Activated T-helper 1 cell treated with anti-CD3 and anti-CD28 coated beads, Interleukin-12 subunit alpha, Interleukin-12 subunit beta, Interleukin-2, Interleukin-4 antibody, amounts not matched to agents 30 ng/mL and 10 ng/mL and 1 ng/mL, durations not matched to agents 14 hours and 24 hours and 36 hours (primary cell): ENCODE measurements around the gene FBXL7. TPM values are rescaled to one million over a fixed set of nuclear protein-coding genes. Genes with fewer than 3 reads are reported as not detected.

Experiments used
- DNase-seq: peaks from one replicate; pipeline ENCODE4 v3.0.0; 2021; ENCODE audit warnings: low spot score
- H3K27ac Mint-ChIP-seq: one replicate; pipeline ENCODE4 v1.8.0; 2021; ENCODE audit warnings: mild to moderate bottlenecking, mixed read lengths
- H3K27me3 Mint-ChIP-seq: one replicate; pipeline ENCODE4 v1.8.0; 2022; ENCODE audit warnings: mild to moderate bottlenecking, moderate library complexity, mixed read lengths; ENCODE audit not compliant: insufficient read depth
- H3K36me3 Mint-ChIP-seq: one replicate; pipeline ENCODE4 v1.8.0; 2021; ENCODE audit warnings: low read depth, mixed read lengths
- H3K4me1 Mint-ChIP-seq: one replicate; pipeline ENCODE4 v1.8.0; 2021; ENCODE audit warnings: low read depth, mixed read lengths
- H3K4me3 Mint-ChIP-seq: one replicate; pipeline ENCODE4 v1.8.0; 2021; ENCODE audit warnings: mild to moderate bottlenecking, moderate library complexity, mixed read lengths
- H3K9me3 Mint-ChIP-seq: one replicate; pipeline ENCODE4 v1.8.0; 2021; ENCODE audit warnings: mixed read lengths
- intact Hi-C: fragments of 100-400 bp; cut with micrococcal nuclease; formaldehyde crosslinking; loops from one replicate; pipeline ENCODE4 v1.15.1; 2024
- total RNA-seq: library from RNA; stranded (reverse); gene quantifications from 2 replicates; pipeline ENCODE4 v1.2.3, GENCODE V29; 2022

The FBXL7 gene
- total RNA-seq, 1 donor from 2014 or later, result not detected

- H3K27me3 Mint-ChIP-seq, result no peaks in the 10 kb centered on the region
- no peak overlapping the region for H3K27ac Mint-ChIP-seq
- no peak for DNase-seq
- no peaks in the 10 kb centered on the region for H3K9me3 Mint-ChIP-seq
- H3K36me3 Mint-ChIP-seq, result no peaks in the 10 kb centered on the region
- intact Hi-C loops, result no loop called here
- no peaks in the 10 kb centered on the region for H3K4me1 Mint-ChIP-seq
- H3K4me3 Mint-ChIP-seq, result no peak overlapping the region
These were observed 296.1 kb downstream of the FBXL7 start for GRCh38 chr5:15796096-15796495.

DNA sequence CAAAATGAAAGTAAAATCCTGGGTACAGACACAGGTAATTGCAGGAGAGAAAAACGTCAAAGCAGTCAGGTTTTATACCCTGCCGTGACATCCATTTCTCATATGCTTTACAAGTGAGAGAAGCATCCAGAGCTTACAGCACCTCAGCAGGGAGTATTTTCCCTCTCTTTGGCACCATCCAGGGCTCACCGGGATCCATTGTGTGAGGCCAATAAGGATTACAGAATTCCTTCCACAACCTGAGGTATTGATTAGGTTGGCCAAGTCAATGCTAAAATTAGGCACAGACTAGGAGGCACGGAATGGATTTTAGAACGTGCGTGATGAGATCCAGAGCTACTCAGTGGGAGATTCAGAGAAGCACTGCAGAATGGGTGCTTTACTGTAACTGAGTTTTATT, 296.6 kb downstream of the FBXL7 start:
- H3K4me1 Mint-ChIP-seq, result no peaks in the 10 kb centered on the region
- no peaks in the 10 kb centered on the region for H3K27me3 Mint-ChIP-seq
- no peaks in the 10 kb centered on the region for H3K36me3 Mint-ChIP-seq
- no peaks in the 10 kb centered on the region for H3K9me3 Mint-ChIP-seq
- no peak overlapping the region for H3K4me3 Mint-ChIP-seq
- H3K27ac Mint-ChIP-seq, result no peak overlapping the region
- DNase-seq, result no peak
- intact Hi-C loops, result no loop called here

GRCh38 chr5:15797116-15797515, 297.1 kb downstream of the FBXL7 start:
- Mint-ChIP-seq H3K27ac (no peak overlapping the region), H3K36me3 (no peaks in the 10 kb centered on the region), H3K9me3 (no peaks in the 10 kb centered on the region), H3K4me3 (no peak overlapping the region), H3K4me1 (no peaks in the 10 kb centered on the region), H3K27me3 (no peaks in the 10 kb centered on the region)
- intact Hi-C loops, result no loop called here
- DNase-seq, result no peak

DNA sequence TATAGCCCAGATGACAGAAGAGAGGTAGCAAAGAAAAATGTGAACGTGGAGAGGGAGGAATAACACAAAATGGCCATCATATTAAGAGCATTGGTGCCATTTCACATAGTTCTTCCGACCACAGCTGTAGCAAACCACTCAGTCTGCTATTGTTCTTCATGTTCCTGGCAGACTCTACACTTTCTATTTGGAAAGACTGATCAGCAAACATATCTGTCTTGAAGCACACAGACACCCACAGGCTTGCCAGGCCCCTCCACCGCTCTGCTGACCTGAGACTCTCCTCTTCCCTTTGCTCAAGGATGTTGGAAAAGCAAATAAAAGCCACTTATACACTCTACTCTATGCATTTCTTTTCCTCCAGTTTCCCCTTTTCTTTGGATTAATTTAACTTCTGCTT, 298.0 kb downstream of the FBXL7 start:
- H3K4me3 Mint-ChIP-seq, result no peak overlapping the region

DNA sequence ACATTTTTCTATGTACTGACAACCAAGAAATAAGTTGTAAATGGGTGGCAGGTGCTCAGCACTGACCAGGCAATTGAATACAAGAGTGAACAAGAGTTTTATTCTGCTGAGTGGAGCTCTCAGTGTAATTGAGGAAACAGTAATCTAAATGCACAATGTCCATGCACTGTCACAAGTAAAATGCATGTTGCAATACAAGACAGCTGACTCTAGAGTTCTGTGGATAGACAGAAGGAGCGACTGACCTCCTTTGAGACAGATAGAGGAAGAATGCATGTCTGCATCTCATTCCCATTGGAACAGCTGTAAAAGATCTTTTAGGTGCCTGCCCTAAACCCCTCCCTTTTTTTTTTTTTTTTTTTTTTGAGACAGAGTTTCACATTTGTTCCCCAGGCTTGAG, 299.0 kb downstream of the FBXL7 start:
- no peak for DNase-seq
- no peaks in the 10 kb centered on the region for H3K36me3 Mint-ChIP-seq
- H3K4me3 Mint-ChIP-seq, result no peak overlapping the region
- intact Hi-C loops, result no loop called here
- H3K9me3 Mint-ChIP-seq, result peaks cover 11% of the 10 kb centered on the region
- no peak overlapping the region for H3K27ac Mint-ChIP-seq
- no peaks in the 10 kb centered on the region for H3K27me3 Mint-ChIP-seq
- H3K4me1 Mint-ChIP-seq, result no peaks in the 10 kb centered on the region

More for the DNA sequence above, 298.0 kb downstream of the FBXL7 start:
- Mint-ChIP-seq H3K27ac (no peak overlapping the region), H3K4me1 (no peaks in the 10 kb centered on the region), H3K9me3 (peaks cover 2% of the 10 kb centered on the region), H3K36me3 (no peaks in the 10 kb centered on the region), H3K27me3 (no peaks in the 10 kb centered on the region)
- intact Hi-C loops, result no loop called here
- DNase-seq, result no peak

DNA sequence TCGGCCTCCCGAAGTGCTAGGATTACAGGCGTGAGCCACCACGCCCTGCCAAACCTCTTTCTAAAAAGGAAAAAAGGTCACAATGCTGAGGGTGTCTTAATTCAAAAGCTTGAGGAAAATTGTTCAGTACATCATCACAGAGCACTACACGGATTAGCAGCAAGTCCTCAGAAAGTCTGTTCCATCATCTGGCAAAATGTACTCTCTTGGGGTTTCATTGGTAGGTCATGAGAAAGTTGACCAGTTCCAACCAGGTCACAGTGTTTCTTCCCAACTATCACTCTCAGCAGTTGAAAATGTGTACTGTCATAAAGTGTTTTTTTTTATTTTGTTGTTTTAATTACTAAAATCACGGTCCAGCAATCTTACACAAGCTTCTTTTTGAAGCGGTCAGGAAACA, 299.6 kb downstream of the FBXL7 start:
- Mint-ChIP-seq H3K27ac (no peak overlapping the region), H3K27me3 (no peaks in the 10 kb centered on the region), H3K4me1 (no peaks in the 10 kb centered on the region), H3K9me3 (peaks cover 13% of the 10 kb centered on the region), H3K36me3 (no peaks in the 10 kb centered on the region), H3K4me3 (no peak overlapping the region)
- no peak for DNase-seq
- intact Hi-C loops, result no loop called here

- H3K36me3 Mint-ChIP-seq, result no peaks in the 10 kb centered on the region
- H3K4me1 Mint-ChIP-seq, result no peaks in the 10 kb centered on the region
- DNase-seq, result no peak
These were observed 303.3 kb downstream of the FBXL7 start for GRCh38 chr5:15803280-15803679.

GRCh38 chr5:15806613-15807012, 306.6 kb downstream of the FBXL7 start:
- DNase-seq, result no peak
- no peaks in the 10 kb centered on the region for H3K36me3 Mint-ChIP-seq
- H3K27me3 Mint-ChIP-seq, result no peaks in the 10 kb centered on the region
- intact Hi-C loops, result no loop called here
- H3K4me1 Mint-ChIP-seq, result no peaks in the 10 kb centered on the region
- H3K4me3 Mint-ChIP-seq, result no peak overlapping the region
- H3K9me3 Mint-ChIP-seq, result peaks cover 20% of the 10 kb centered on the region
- H3K27ac Mint-ChIP-seq, result no peak overlapping the region

More at GRCh38 chr5:15803280-15803679, 303.3 kb downstream of the FBXL7 start:
- no peak overlapping the region for H3K4me3 Mint-ChIP-seq
- peaks cover 17% of the 10 kb centered on the region for H3K9me3 Mint-ChIP-seq
- intact Hi-C loops, result no loop called here
- no peaks in the 10 kb centered on the region for H3K27me3 Mint-ChIP-seq
- H3K27ac Mint-ChIP-seq, result no peak overlapping the region

GRCh38 chr5:15807248-15807647, 307.3 kb downstream of the FBXL7 start:
- no peaks in the 10 kb centered on the region for H3K27me3 Mint-ChIP-seq
- no peak overlapping the region for H3K27ac Mint-ChIP-seq
- intact Hi-C loops, result no loop called here
- H3K36me3 Mint-ChIP-seq, result no peaks in the 10 kb centered on the region
- peaks cover 20% of the 10 kb centered on the region for H3K9me3 Mint-ChIP-seq
- no peak for DNase-seq
- H3K4me1 Mint-ChIP-seq, result no peaks in the 10 kb centered on the region
- H3K4me3 Mint-ChIP-seq, result no peak overlapping the region

GRCh38 chr5:15807871-15808270, 307.9 kb downstream of the FBXL7 start:
- intact Hi-C loops, result no loop called here
- Mint-ChIP-seq H3K27me3 (no peaks in the 10 kb centered on the region), H3K4me3 (no peak overlapping the region), H3K27ac (no peak overlapping the region), H3K36me3 (no peaks in the 10 kb centered on the region), H3K9me3 (peaks cover 22% of the 10 kb centered on the region), H3K4me1 (no peaks in the 10 kb centered on the region)
- DNase-seq, result no peak

GRCh38 chr5:15808577-15808976, 308.6 kb downstream of the FBXL7 start:
- no peaks in the 10 kb centered on the region for H3K36me3 Mint-ChIP-seq
- peaks cover 17% of the 10 kb centered on the region for H3K9me3 Mint-ChIP-seq
- no peaks in the 10 kb centered on the region for H3K27me3 Mint-ChIP-seq
- H3K27ac Mint-ChIP-seq, result no peak overlapping the region
- no peak for DNase-seq
- intact Hi-C loops, result no loop called here
- no peak overlapping the region for H3K4me3 Mint-ChIP-seq
- no peaks in the 10 kb centered on the region for H3K4me1 Mint-ChIP-seq

DNA sequence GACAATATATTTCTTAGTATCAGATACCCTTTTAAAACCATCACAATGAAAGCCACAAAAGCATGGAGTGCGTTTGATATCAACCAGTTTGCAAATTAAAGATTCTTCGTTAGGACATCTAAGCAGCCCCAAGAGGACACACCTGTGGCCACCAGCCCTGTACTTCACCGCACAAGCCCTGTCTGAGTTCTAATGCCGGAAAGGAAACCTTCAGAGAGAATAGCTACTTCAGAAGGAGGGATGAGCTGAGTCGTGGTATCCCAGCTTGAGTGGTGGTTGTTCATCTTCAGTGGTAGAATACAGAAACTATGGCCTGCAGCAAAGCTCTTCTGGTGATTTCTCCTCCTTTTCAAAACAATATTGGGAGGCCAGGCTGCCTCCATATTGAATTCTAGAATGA, 319.6 kb downstream of the FBXL7 start:
- H3K27ac Mint-ChIP-seq, result no peak overlapping the region
- no peak overlapping the region for H3K4me3 Mint-ChIP-seq
- intact Hi-C loops, result no loop called here

GRCh38 chr5:15821506-15821905, 321.5 kb downstream of the FBXL7 start:
- no peaks in the 10 kb centered on the region for H3K36me3 Mint-ChIP-seq
- H3K4me1 Mint-ChIP-seq, result no peaks in the 10 kb centered on the region
- H3K4me3 Mint-ChIP-seq, result no peak overlapping the region

More for the DNA sequence above, 319.6 kb downstream of the FBXL7 start:
- no peak for DNase-seq
- Mint-ChIP-seq H3K36me3 (no peaks in the 10 kb centered on the region), H3K4me1 (no peaks in the 10 kb centered on the region), H3K27me3 (no peaks in the 10 kb centered on the region), H3K9me3 (peaks cover 4% of the 10 kb centered on the region)

DNA sequence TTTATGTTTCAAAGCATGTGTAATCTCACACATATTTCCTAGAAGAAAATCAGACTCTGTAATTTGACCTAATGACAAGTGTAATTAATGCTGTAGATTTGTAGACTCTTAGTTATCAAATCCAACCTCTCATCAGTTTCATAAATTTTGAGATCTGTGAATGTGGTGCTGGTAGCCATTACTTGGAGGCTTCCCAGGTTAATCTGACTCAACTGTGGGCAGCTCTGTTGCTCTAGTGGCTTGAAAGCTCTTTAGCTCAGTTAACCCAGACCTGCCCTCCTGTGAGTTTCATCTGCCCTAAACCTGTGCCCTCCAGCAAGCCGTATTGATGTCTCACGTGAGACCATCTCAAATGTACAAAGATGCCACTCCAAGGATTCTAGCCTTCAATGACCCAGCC, 323.4 kb downstream of the FBXL7 start:
- Mint-ChIP-seq H3K27ac (no peak overlapping the region), H3K4me3 (no peak overlapping the region), H3K27me3 (no peaks in the 10 kb centered on the region), H3K36me3 (no peaks in the 10 kb centered on the region), H3K9me3 (peaks cover 4% of the 10 kb centered on the region), H3K4me1 (no peaks in the 10 kb centered on the region)
- DNase-seq, result no peak
- intact Hi-C loops, result no loop called here

More at GRCh38 chr5:15821506-15821905, 321.5 kb downstream of the FBXL7 start:
- no peak for DNase-seq
- Mint-ChIP-seq H3K27me3 (no peaks in the 10 kb centered on the region), H3K27ac (no peak overlapping the region), H3K9me3 (no peaks in the 10 kb centered on the region)
- intact Hi-C loops, result no loop called here
